WTC11 (cell line): ENCODE measurements around the gene CDX2. TPM values are rescaled to one million over a fixed set of nuclear protein-coding genes. Genes with fewer than 3 reads are reported as not detected.

Source experiments
- ATAC-seq: fragments of 200-7000 bp; cut with Tn5 transposase; 2 replicates; pipeline ENCODE4 v1.10.0; 2021; ENCODE audit warnings: mild to moderate bottlenecking, moderate library complexity
- CTCF ChIA-PET: fragments of 300-600 bp; sonication (Branson Sonifier 250); formaldehyde crosslinking; loops from one replicate; lab custom pipeline; 2021; ENCODE audit warnings: antibody characterized with exemption; lab: Charles Lee
- POLR2A ChIA-PET: fragments of 350-600 bp; sonication (Branson Sonifier 250); formaldehyde crosslinking; loops from one replicate; lab custom pipeline; 2021; ENCODE audit warnings: antibody characterized with exemption; lab: Charles Lee
- DNase-seq: peaks from one replicate; pipeline ENCODE4 v3.0.0; 2021; ENCODE audit warnings: low spot score
- H3K27ac Mint-ChIP-seq: 2 replicates; pipeline ENCODE4 v1.8.0; 2021; ENCODE audit warnings: mixed read lengths
- H3K27me3 Mint-ChIP-seq: 2 replicates; pipeline ENCODE4 v1.8.0; 2021; ENCODE audit warnings: low read depth, mild to moderate bottlenecking, moderate library complexity, mixed read lengths
- H3K36me3 Mint-ChIP-seq: 2 replicates; pipeline ENCODE4 v1.8.0; 2021; ENCODE audit warnings: mixed read lengths
- H3K4me1 Mint-ChIP-seq: 2 replicates; pipeline ENCODE4 v1.8.0; 2022; ENCODE audit warnings: mixed read lengths
- H3K4me3 Mint-ChIP-seq: 2 replicates; pipeline ENCODE4 v1.8.0; 2021; ENCODE audit warnings: mild to moderate bottlenecking, moderate library complexity, mixed read lengths
- H3K9me3 Mint-ChIP-seq: 2 replicates; pipeline ENCODE4 v1.8.0; 2021; ENCODE audit warnings: mixed read lengths
- ATF1 ChIP-seq: sonication (generic); formaldehyde crosslinking; IDR thresholded peaks from 2 replicates; pipeline ENCODE4 v1.8.1; 2023; ENCODE audit warnings: mild to moderate bottlenecking, moderate library complexity, missing genetic modification reagents
- CBFB ChIP-seq: sonication (generic); formaldehyde crosslinking; IDR thresholded peaks from 2 replicates; pipeline ENCODE4 v1.8.1; 2022; ENCODE audit warnings: mild to moderate bottlenecking, low read depth, missing genetic modification reagents
- FOXJ3 ChIP-seq: sonication (generic); formaldehyde crosslinking; IDR thresholded peaks from 2 replicates; pipeline ENCODE4 v1.9.0; 2021; ENCODE audit warnings: missing genetic modification reagents, mild to moderate bottlenecking, borderline replicate concordance
- FOXP1 ChIP-seq: sonication (generic); formaldehyde crosslinking; IDR thresholded peaks from 2 replicates; pipeline ENCODE4 v1.8.0; 2022; ENCODE audit warnings: missing genetic modification reagents, mild to moderate bottlenecking, moderate library complexity, borderline replicate concordance
- FOXP4 ChIP-seq: sonication (generic); formaldehyde crosslinking; IDR thresholded peaks from 2 replicates; pipeline ENCODE4 v1.8.0; 2022; ENCODE audit warnings: mild to moderate bottlenecking, missing genetic modification reagents
- HMGA2 ChIP-seq: fragments of 250-450 bp; sonication (Bioruptor Pico); IDR thresholded peaks from 2 replicates; pipeline ENCODE4 v1.4.0; 2021; ENCODE audit warnings: mild to moderate bottlenecking, moderate library complexity
- JAZF1 ChIP-seq: fragments of 250-450 bp; sonication (Bioruptor Pico); IDR thresholded peaks from 2 replicates; pipeline ENCODE4 v1.9.0; 2021; ENCODE audit warnings: moderate library complexity, mild to moderate bottlenecking, inconsistent platforms
- MXD4 ChIP-seq: fragments of 250-450 bp; sonication (Bioruptor Pico); IDR thresholded peaks from 2 replicates; pipeline ENCODE4 v1.8.0; 2021; ENCODE audit warnings: mild to moderate bottlenecking, moderate library complexity, borderline replicate concordance
- NFATC4 ChIP-seq: fragments of 250-450 bp; sonication (Bioruptor Pico); IDR thresholded peaks from 2 replicates; pipeline ENCODE4 v1.9.0; 2021; ENCODE audit warnings: mild to moderate bottlenecking
- NR2C2 ChIP-seq: sonication (generic); formaldehyde crosslinking; IDR thresholded peaks from 2 replicates; pipeline ENCODE4 v1.8.0; 2022; ENCODE audit warnings: mild to moderate bottlenecking, missing genetic modification reagents
- RELA ChIP-seq: sonication (generic); formaldehyde crosslinking; IDR thresholded peaks from 2 replicates; pipeline ENCODE4 v1.8.1; 2022; ENCODE audit warnings: missing genetic modification reagents, mild to moderate bottlenecking, borderline replicate concordance
- SMAD3 ChIP-seq: sonication (generic); formaldehyde crosslinking; IDR thresholded peaks from 2 replicates; pipeline ENCODE4 v1.8.0; 2022; ENCODE audit warnings: missing genetic modification reagents, mild to moderate bottlenecking, borderline replicate concordance
- SMAD4 ChIP-seq: sonication (generic); formaldehyde crosslinking; IDR thresholded peaks from 2 replicates; pipeline ENCODE4 v1.8.0; 2022; ENCODE audit warnings: mild to moderate bottlenecking, missing genetic modification reagents
- USF2 ChIP-seq: sonication (generic); formaldehyde crosslinking; IDR thresholded peaks from 2 replicates; pipeline ENCODE4 v1.8.1; 2023; ENCODE audit warnings: mild to moderate bottlenecking, missing genetic modification reagents, moderate library complexity
- ZNF219 ChIP-seq: sonication (generic); formaldehyde crosslinking; IDR thresholded peaks from 2 replicates; pipeline ENCODE4 v1.8.0; 2023; ENCODE audit warnings: missing genetic modification reagents, mild to moderate bottlenecking, borderline replicate concordance
- ZNF396 ChIP-seq: fragments of 250-450 bp; sonication (Bioruptor Pico); IDR thresholded peaks from 2 replicates; pipeline ENCODE4 v1.8.0; 2021; ENCODE audit warnings: mild to moderate bottlenecking, moderate library complexity, borderline replicate concordance
- ZNF423 ChIP-seq: fragments of 250-450 bp; sonication (Bioruptor Pico); IDR thresholded peaks from 2 replicates; pipeline ENCODE4 v2.1.2; 2022; ENCODE audit warnings: mild to moderate bottlenecking, moderate library complexity
- ZNF425 ChIP-seq: fragments of 250-450 bp; sonication (Bioruptor Pico); conservative IDR thresholded peaks from 2 replicates; pipeline ENCODE4 v1.9.0; 2021; ENCODE audit warnings: mild to moderate bottlenecking
- total RNA-seq: library from RNA; stranded (reverse); gene quantifications from 3 replicates; pipeline ENCODE4 v1.2.3, GENCODE V29; 2021
- TF ChIP-seq, protein P1 (sequence below): fragments of 250-450 bp; sonication (Bioruptor Pico); IDR thresholded peaks from 2 replicates; pipeline ENCODE4 v1.9.0; 2021; ENCODE audit warnings: mild to moderate bottlenecking
- TF ChIP-seq, protein P2 (sequence below): sonication (generic); formaldehyde crosslinking; IDR thresholded peaks from 2 replicates; pipeline ENCODE4 v1.8.0; 2023; ENCODE audit warnings: missing genetic modification reagents

CDX2 gene
- total RNA-seq, 1 experiment from 2014 or later, result 0.44 TPM

- TF ChIP-seq, protein P1, sequence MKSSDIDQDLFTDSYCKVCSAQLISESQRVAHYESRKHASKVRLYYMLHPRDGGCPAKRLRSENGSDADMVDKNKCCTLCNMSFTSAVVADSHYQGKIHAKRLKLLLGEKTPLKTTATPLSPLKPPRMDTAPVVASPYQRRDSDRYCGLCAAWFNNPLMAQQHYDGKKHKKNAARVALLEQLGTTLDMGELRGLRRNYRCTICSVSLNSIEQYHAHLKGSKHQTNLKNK (CRISPR knock-in tag), result no peak
- no peak for TF ChIP-seq JAZF1
Measured at GRCh38 chr13:27928353-27928804, 40.7 kb downstream of the CDX2 start (continued).

GRCh38 chr13:27927444-27928352 lies 41.4 kb downstream of the CDX2 start:
- POLR2A ChIA-PET, result no interaction called here
- DNase-seq, result peak; percentile 29
- H3K9me3 Mint-ChIP-seq, result no peaks in the 10 kb centered on the region
- H3K27ac Mint-ChIP-seq, result no peak overlapping the region
- peak overlapping the region; percentile 32; the same call in 1 of the 2 replicates for H3K4me3 Mint-ChIP-seq
- TF ChIP-seq ATF1 (CRISPR knock-in tag) (no peak), RELA (CRISPR knock-in tag) (no peak), FOXP1 (CRISPR knock-in tag) (no peak), MXD4 (no peak), SMAD3 (CRISPR knock-in tag) (no peak), NFATC4 (CRISPR knock-in tag) (no peak), USF2 (CRISPR knock-in tag) (no peak), CBFB (CRISPR knock-in tag) (no peak), ZNF425 (CRISPR knock-in tag) (no peak), ZNF396 (CRISPR knock-in tag) (no peak), SMAD4 (CRISPR knock-in tag) (no peak), ZNF423 (no peak), NR2C2 (CRISPR knock-in tag) (no peak), ZNF219 (CRISPR knock-in tag) (no peak), FOXP4 (CRISPR knock-in tag) (no peak), FOXJ3 (CRISPR knock-in tag) (no peak), HMGA2 (no peak)
- TF ChIP-seq, protein P2, sequence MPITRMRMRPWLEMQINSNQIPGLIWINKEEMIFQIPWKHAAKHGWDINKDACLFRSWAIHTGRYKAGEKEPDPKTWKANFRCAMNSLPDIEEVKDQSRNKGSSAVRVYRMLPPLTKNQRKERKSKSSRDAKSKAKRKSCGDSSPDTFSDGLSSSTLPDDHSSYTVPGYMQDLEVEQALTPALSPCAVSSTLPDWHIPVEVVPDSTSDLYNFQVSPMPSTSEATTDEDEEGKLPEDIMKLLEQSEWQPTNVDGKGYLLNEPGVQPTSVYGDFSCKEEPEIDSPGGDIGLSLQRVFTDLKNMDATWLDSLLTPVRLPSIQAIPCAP (CRISPR knock-in tag), result no peak
- peaks cover 46% of the 10 kb centered on the region for H3K4me1 Mint-ChIP-seq
- CTCF ChIA-PET, result interaction anchor here (0.9 to 4.6 kb wide), 8 partner anchors 27 to 566 kb away, joined by 3 to 39 read pairs (median 6); no protein-coding TSS in a partner anchor
- peaks cover 100% of the 10 kb centered on the region for H3K27me3 Mint-ChIP-seq
- peaks cover 6% of the 10 kb centered on the region; the same call in 1 of the 2 replicates for H3K36me3 Mint-ChIP-seq
- ATAC-seq, result peak; percentile 17
